DOHH2 (cell line): ENCODE results near the gene SERHL2.
"Not testable (repeated sequence)": the region's sequence is repeated elsewhere in the genome, so short reads cannot be mapped to it uniquely, and the experiment has no call there.

Source experiments
- H3F3A ChIP-seq: fragments of 200-600 bp; sonication (generic), shearing (Covaris generic); 2 replicates; pipeline ENCODE4 v1.6.0; 2016; ENCODE audit warnings: antibody characterized with exemption, mild to moderate bottlenecking; ENCODE audit not compliant: control insufficient read depth, insufficient read depth
- H3K27ac ChIP-seq: fragments of 200-600 bp; sonication (generic); 2 replicates; pipeline ENCODE4 v1.5.1; 2014; ENCODE audit warnings: low read depth, mild to moderate bottlenecking, low read length, moderate library complexity
- H3K27me3 ChIP-seq: fragments of 200-600 bp; sonication (generic); 2 replicates; pipeline ENCODE4 v1.6.1; 2014; ENCODE audit warnings: mild to moderate bottlenecking, low read length, mixed read lengths; ENCODE audit not compliant: control insufficient read depth
- H3K36me3 ChIP-seq: fragments of 200-600 bp; sonication (generic); 2 replicates; pipeline ENCODE4 v1.6.1; 2014; ENCODE audit warnings: mild to moderate bottlenecking, low read length, moderate library complexity, mixed read lengths; ENCODE audit not compliant: control insufficient read depth
- H3K4me1 ChIP-seq: fragments of 200-600 bp; sonication (generic); 2 replicates; pipeline ENCODE4 v1.6.1; 2014; ENCODE audit warnings: mild to moderate bottlenecking, low read length, mixed read lengths; ENCODE audit not compliant: control insufficient read depth
- H3K4me2 ChIP-seq: fragments of 200-600 bp; sonication (generic); 2 replicates; pipeline ENCODE4 v1.6.0; 2014; ENCODE audit warnings: mild to moderate bottlenecking, low read length, moderate library complexity
- H3K4me3 ChIP-seq: fragments of 200-600 bp; sonication (generic); 2 replicates; pipeline ENCODE4 v1.5.1; 2014; ENCODE audit warnings: mild to moderate bottlenecking, low read length, mixed read lengths
- H3K79me2 ChIP-seq: fragments of 200-600 bp; sonication (generic); 2 replicates; pipeline ENCODE4 v1.6.1; 2014; ENCODE audit warnings: mild to moderate bottlenecking, low read length, mixed read lengths; ENCODE audit not compliant: control insufficient read depth
- H3K9me2 ChIP-seq: fragments of 200-600 bp; sonication (generic); replicated peaks from 2 replicates; pipeline ENCODE4 v1.6.1; 2014; ENCODE audit warnings: mild to moderate bottlenecking, low read length, mixed read lengths; ENCODE audit not compliant: control insufficient read depth
- H3K9me3 ChIP-seq: fragments of 200-600 bp; sonication (generic); 2 replicates; pipeline ENCODE4 v1.6.1; 2014; ENCODE audit warnings: antibody characterized with exemption, low read length, mixed read lengths; ENCODE audit not compliant: control insufficient read depth, insufficient read depth
- H4K20me1 ChIP-seq: fragments of 200-600 bp; sonication (generic); 2 replicates; pipeline ENCODE4 v1.6.0; 2014; ENCODE audit warnings: low read depth, mild to moderate bottlenecking, antibody characterized with exemption, low read length, moderate library complexity; ENCODE audit not compliant: control insufficient read depth, insufficient read depth
- EZH2phosphoT487 ChIP-seq: fragments of 200-600 bp; sonication (generic); IDR thresholded peaks from 2 replicates; pipeline ENCODE4 v1.6.1; 2017; ENCODE audit warnings: borderline replicate concordance, mild to moderate bottlenecking, antibody characterized with exemption, low read length, moderate library complexity, mixed read lengths
- TF ChIP-seq, protein P1 (sequence below): fragments of 200-600 bp; sonication (generic); IDR thresholded peaks from one replicate; pipeline ENCODE4 v1.5.1; 2014; ENCODE audit warnings: antibody characterized with exemption, mild to moderate bottlenecking, low read depth, low read length; ENCODE audit not compliant: poor library complexity, severe bottlenecking

Gene SERHL2

DNA sequence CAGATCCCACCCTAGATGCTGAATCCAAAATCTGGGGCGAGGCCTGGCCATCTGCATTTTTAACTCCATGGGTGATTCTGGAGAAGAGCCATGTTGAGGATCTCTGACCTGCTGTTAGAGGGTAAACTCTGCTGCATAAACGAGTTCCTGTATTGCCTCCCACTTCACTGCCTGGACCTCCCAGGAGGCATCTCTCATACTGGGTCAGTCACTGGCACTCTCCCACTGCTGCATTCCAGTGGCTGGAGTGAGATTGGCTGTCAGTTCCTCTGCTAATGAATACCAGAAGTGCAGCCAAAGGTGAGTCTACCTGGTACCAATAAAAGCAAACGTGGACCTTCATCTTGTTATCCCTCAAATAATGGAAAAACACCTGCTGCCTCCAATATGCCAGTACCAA, 50.6 kb downstream of the SERHL2 start:
- Histone ChIP-seq H3K27me3 (no peaks in the 10 kb centered on the region), H3K4me3 (no peak overlapping the region), H3K9me3 (no peaks in the 10 kb centered on the region), H3K27ac (no peak overlapping the region), H3K4me1 (no peaks in the 10 kb centered on the region), H3K79me2 (peaks cover 84% of the 10 kb centered on the region), H3F3A (no peaks in the 10 kb centered on the region), H4K20me1 (peaks cover 8% of the 10 kb centered on the region), H3K36me3 (peaks cover 73% of the 10 kb centered on the region), H3K4me2 (no peak overlapping the region), H3K9me2 (no peaks in the 10 kb centered on the region)
- TF ChIP-seq, protein P1, sequence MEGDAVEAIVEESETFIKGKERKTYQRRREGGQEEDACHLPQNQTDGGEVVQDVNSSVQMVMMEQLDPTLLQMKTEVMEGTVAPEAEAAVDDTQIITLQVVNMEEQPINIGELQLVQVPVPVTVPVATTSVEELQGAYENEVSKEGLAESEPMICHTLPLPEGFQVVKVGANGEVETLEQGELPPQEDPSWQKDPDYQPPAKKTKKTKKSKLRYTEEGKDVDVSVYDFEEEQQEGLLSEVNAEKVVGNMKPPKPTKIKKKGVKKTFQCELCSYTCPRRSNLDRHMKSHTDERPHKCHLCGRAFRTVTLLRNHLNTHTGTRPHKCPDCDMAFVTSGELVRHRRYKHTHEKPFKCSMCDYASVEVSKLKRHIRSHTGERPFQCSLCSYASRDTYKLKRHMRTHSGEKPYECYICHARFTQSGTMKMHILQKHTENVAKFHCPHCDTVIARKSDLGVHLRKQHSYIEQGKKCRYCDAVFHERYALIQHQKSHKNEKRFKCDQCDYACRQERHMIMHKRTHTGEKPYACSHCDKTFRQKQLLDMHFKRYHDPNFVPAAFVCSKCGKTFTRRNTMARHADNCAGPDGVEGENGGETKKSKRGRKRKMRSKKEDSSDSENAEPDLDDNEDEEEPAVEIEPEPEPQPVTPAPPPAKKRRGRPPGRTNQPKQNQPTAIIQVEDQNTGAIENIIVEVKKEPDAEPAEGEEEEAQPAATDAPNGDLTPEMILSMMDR, result no peak
- TF ChIP-seq EZH2phosphoT487, result no peak

DNA sequence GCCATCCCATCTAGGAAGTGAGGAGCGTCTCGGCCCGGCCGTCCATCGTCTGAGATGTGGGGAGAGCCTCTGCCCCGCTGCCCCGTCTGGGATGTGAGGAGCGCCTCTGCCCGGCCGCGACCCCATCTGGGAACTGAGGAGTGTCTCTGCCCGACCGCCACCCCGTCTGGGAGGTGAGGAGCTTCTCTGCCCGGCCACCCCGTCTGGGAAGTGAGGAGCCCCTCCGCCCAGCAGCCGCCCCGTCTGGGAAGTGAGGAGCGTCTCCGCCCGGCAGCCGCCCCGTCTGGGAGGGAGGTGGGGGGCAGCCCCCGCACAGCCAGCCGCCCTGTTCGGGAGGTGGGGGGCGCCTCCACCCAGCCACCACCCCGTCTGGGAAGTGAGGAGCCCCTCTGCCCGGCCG, 53.9 kb downstream of the SERHL2 start:
- Histone ChIP-seq H3K79me2 (peaks cover 100% of the 10 kb centered on the region), H4K20me1 (peaks cover 15% of the 10 kb centered on the region), H3K36me3 (peaks cover 77% of the 10 kb centered on the region), H3K4me1 (peaks cover 13% of the 10 kb centered on the region)
- not testable (repeated sequence) for H3K27me3 ChIP-seq, H3K27ac ChIP-seq, H3K4me2 ChIP-seq, H3F3A ChIP-seq, H3K9me3 ChIP-seq, H3K9me2 ChIP-seq, H3K4me3 ChIP-seq

DNA sequence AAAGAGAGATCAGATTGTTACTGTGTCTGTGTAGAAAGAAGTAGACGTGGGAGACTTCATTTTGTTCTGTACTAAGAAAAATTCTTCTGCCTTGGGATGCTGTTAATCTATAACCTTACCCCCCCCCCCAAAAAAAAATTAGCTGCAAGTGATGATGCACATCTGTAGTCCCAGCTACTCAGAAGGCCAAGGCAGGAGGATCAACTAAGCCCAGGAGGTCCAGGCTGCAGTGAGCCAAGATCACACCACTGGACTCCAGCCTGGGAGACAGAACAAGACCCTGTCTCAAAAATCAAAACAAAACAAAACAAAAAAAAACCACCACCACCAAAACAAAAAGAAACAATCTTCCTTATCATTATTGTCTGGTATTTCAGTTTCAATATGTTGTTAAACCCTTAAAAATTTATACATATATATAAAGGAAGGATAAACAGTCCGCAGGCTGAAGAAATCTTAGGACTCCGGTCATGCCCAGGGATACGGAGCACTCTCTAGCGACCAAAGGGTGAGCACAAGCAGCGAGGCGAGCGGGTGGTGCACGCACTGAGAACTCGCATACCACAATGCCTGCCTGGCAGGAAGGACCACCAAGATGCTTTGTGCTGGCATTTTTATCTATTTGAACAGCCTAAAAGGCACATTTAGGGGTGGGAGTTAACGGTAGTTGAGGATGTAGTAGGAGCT, 54.5 kb downstream of the SERHL2 start:
- Histone ChIP-seq H3K4me2 (no peak overlapping the region), H3K4me3 (no peak overlapping the region)

DNA sequence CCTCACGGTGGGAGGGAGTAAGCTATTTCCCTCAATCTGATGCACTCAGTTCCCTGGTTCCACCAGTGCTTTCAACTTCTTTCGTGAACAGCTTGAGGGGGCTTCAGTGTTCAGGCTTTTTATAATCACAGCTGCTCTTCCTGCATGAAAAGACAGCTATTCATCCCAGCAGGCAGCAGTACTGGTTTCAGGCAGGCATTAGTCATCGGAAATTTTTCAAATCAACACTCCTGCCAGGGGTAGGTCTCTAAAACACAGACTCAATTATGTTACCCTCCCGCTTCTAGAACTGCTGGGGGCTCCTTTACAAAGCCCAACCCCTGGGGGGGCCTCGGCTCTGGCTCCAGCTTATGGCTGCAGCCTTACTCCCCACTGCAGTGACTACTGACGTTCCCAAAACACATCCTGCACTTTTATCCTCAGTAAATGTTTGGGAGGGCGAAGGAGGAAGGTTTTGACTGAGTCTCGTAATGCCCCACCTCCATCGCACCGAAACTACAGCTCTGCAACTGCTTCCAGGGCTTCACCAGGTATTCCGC, 55.1 kb downstream of the SERHL2 start:
- Histone ChIP-seq H3K4me2 (no peak overlapping the region), H3K9me2 (no peaks in the 10 kb centered on the region), H4K20me1 (peaks cover 23% of the 10 kb centered on the region), H3K9me3 (no peaks in the 10 kb centered on the region), H3K4me3 (no peak overlapping the region), H3K4me1 (peaks cover 21% of the 10 kb centered on the region), H3K27me3 (no peaks in the 10 kb centered on the region), H3F3A (no peaks in the 10 kb centered on the region), H3K79me2 (peaks cover 100% of the 10 kb centered on the region), H3K27ac (no peak overlapping the region), H3K36me3 (peaks cover 75% of the 10 kb centered on the region)
- TF ChIP-seq, protein P1, result no peak
- no peak for TF ChIP-seq EZH2phosphoT487

More for the DNA sequence above, 54.5 kb downstream of the SERHL2 start:
- no peak overlapping the region for H3K27ac ChIP-seq
- H3K9me3 ChIP-seq, result no peaks in the 10 kb centered on the region
- H3K79me2 ChIP-seq, result peaks cover 100% of the 10 kb centered on the region
- H3K27me3 ChIP-seq, result no peaks in the 10 kb centered on the region
- peaks cover 20% of the 10 kb centered on the region for H3K4me1 ChIP-seq
- H4K20me1 ChIP-seq, result peaks cover 21% of the 10 kb centered on the region
- H3F3A ChIP-seq, result no peaks in the 10 kb centered on the region
- no peaks in the 10 kb centered on the region for H3K9me2 ChIP-seq
- TF ChIP-seq EZH2phosphoT487, result no peak
- TF ChIP-seq, protein P1, result no peak
- H3K36me3 ChIP-seq, result peaks cover 77% of the 10 kb centered on the region
